Stimulated activated CD4-positive, alpha-beta T cell treated with anti-CD3 and anti-CD28 coated beads, Interleukin-4, amount 100 ng/mL, for 1 hour (primary cell): ENCODE measurements around the gene RETSAT.
"Not testable (repeated sequence)": the region's sequence is repeated elsewhere in the genome, so short reads cannot be mapped to it uniquely, and the experiment has no call there.

Experiments
- DNase-seq: peaks from one replicate; pipeline ENCODE4 v3.0.0-alpha.2; 2020

Gene RETSAT

GRCh38 chr2:85329701-85330100, 24.6 kb downstream of the RETSAT start:
- DNase-seq, result not testable (repeated sequence)

- no peak for DNase-seq
These were observed 25.1 kb downstream of the RETSAT start for GRCh38 chr2:85329181-85329651.

- peak; percentile 96 for DNase-seq
These were observed 26.3 kb downstream of the RETSAT start, which contains the start of gene TGOLN2 for GRCh38 chr2:85327822-85328617. TSS of gene TGOLN2 (minus strand) at chr2:85327989. CDS start at chr2:85327962, 27 bp downstream.

- DNase-seq, result peak; percentile 52
These were observed 27.0 kb downstream of the RETSAT start for GRCh38 chr2:85327160-85327821.

- DNase-seq, result peak; percentile 25
These were observed 27.7 kb downstream of the RETSAT start for GRCh38 chr2:85326406-85327159.

GRCh38 chr2:85325466-85325811, 28.9 kb downstream of the RETSAT start:
- no peak for DNase-seq

- no peak for DNase-seq
These were observed 29.5 kb downstream of the RETSAT start for GRCh38 chr2:85324639-85325465.

GRCh38 chr2:85323988-85324367, 30.4 kb downstream of the RETSAT start:
- DNase-seq, result not testable (repeated sequence)

- no peak for DNase-seq
These were observed 30.9 kb downstream of the RETSAT start for GRCh38 chr2:85323351-85323987.

GRCh38 chr2:85319796-85320195, 34.5 kb downstream of the RETSAT start:
- no peak for DNase-seq

GRCh38 chr2:85318222-85319074, 35.9 kb downstream of the RETSAT start:
- peak; percentile 39 for DNase-seq

GRCh38 chr2:85315921-85316320, 38.4 kb downstream of the RETSAT start:
- DNase-seq, result not testable (repeated sequence)

- DNase-seq, result no peak
These were observed 39.5 kb downstream of the RETSAT start for GRCh38 chr2:85314884-85315242.

GRCh38 chr2:85312404-85312803, 41.9 kb downstream of the RETSAT start:
- no peak for DNase-seq

GRCh38 chr2:85310330-85310729, 44.0 kb downstream of the RETSAT start:
- DNase-seq, result no peak

- no peak for DNase-seq
These were observed 44.5 kb downstream of the RETSAT start for GRCh38 chr2:85309699-85310321.

GRCh38 chr2:85308896-85309555, 45.3 kb downstream of the RETSAT start:
- no peak for DNase-seq

- no peak for DNase-seq
These were observed 46.1 kb downstream of the RETSAT start for GRCh38 chr2:85308201-85308600.

- DNase-seq, result no peak
These were observed 46.8 kb downstream of the RETSAT start for GRCh38 chr2:85307527-85307897.
